Activated CD4-positive, alpha-beta T cell treated with anti-CD3 and anti-CD28 coated beads, Interleukin-2, amount 50 U/mL, for 16 hours (primary cell): ENCODE results near the gene CTNNA3.

Experiments used
- DNase-seq: peaks from one replicate; pipeline ENCODE4 v3.0.0-alpha.2; 2020

The CTNNA3 gene

DNA sequence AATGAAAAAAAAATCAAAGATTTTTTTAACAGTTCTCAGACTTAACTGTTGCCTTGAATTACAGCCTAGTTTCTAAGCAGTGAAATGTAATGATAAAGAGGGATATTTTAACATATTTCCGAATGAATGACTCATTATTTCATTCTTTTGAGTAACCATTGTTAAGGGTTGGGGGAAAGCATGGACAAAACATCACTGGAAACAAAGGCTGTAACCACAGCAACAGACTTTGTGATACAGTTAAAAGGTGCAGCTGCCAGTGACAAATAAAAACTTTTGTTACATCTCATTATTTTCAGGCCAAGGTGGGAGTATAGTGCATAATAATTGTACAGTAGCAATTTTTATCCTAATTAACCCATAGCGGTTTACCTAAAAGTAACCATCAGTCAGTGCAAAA is 597.5 kb downstream of the CTNNA3 start:
- DNase-seq: no peak

DNA sequence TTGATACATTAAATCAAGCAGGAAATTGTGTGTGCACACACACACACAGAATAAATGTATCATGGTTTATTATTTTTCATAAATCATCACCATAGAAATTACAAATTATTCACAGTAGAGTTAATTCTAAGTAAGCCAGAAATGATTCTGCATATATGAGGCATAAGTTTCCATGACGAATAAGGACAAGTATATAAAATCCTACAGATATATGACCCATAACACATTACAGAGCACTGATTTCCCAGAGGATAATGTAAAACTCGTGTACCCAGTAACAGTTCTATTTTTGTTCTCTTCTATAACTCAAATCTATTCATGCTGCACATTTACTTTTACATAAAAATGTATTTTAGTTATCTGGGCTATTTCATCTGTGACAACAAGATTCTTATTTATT is 600.5 kb downstream of the CTNNA3 start:
- DNase-seq: no peak

DNA sequence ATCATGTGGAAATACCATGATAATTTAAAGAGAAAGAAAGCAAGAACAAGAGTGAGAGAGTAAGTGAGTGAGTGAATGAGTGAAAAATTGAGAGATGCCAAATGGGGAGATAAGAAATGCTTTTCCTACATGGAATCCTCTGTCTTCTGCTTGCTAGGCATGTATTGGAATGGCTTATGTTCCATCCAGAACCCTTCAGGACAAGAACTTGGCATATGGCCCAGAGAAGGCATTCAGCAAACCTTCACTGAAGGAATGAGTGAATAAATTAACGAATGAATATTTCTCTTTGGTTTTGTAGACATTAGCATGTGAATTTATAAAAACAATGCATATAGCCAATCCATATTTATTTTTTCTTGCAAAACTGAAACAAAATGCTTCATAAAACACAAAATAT is 608.0 kb downstream of the CTNNA3 start:
- no peak for DNase-seq

DNA sequence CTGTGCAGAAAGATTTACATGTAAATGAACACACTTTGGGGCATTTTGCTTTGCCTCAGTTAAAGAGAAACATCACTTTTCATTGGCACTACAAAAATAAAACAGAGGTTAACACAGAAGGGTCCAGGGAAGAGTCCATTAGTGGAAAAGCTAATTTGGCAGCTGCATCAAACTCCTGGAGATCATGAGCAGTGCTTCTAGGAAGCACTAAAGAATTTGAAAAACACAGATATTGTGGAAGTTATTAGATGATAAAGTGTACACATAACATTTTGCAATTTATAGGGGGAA is 608.9 kb downstream of the CTNNA3 start:
- no peak for DNase-seq

DNA sequence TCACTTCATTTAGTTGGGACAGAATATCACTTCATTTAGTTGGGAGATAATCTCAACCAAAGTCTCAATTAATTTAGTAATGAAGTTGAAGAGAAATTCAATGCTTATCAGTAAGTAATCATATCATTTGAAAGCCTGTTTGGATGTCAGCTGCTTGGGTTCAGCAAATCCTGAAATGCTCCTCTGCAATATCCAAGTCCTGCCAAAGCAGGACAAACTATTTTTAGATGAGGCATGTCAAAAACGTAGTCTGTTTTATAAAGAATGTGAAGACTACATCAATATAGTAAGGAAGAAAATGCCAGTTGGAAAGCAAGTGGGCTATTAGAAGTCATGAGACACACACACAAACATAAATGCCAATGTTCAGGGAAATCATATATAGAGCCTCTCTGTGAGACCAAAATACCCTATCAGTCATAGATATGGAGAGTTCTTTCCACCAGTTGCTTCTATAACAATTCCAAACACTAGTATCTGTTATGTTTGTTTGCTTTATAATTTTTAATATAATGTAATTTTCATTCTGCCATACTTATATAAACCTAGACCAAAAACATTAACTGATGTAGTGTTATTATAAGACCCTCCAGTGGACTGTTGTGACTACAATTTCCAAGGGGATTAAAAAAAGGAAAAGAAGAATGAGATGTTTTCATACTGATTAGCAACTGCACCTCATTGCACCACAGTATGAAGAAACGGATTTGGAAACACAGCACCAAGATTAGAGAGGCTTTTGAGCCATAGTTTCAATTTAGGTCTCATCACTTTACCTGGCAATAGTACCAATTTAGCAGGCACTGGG is 609.5 kb downstream of the CTNNA3 start:
- no peak for DNase-seq

DNA sequence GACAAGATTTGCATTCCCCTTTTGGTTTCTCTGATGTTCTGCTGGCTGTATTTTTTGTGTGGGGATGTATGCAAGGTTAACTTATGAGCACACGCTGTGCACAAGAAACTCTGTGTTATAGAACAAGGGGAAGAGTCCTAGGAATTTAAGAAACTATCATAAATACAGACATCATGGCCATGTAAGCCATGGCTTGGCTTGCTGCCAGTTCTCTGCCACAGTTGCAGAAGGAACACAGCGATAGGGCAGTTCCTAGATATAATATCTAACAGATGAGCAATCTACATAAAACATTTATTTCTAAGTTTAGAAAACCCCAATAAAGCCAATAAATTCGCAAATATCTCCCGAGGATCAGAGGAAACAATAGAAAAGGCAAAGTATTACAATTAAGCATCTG is 616.9 kb downstream of the CTNNA3 start:
- no peak for DNase-seq

DNA sequence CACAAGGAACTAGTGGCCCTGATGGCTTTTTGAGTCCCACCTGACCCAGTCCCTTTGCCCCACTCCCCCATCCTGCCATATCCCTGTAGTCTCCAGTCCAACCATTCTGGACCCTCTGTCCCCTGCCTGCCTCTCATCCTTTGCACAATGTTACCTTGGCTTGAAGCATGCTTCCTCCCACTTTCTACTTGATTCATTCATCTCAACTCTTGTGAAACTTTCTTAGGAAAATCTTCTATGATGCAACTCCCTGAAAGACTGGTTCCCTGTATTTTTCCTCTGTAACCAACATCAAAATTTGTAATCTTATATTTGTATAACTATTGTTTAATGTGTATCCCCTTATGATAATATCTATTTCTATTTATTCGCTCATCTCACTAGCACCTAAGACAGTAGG is 618.6 kb downstream of the CTNNA3 start:
- DNase-seq: no peak

DNA sequence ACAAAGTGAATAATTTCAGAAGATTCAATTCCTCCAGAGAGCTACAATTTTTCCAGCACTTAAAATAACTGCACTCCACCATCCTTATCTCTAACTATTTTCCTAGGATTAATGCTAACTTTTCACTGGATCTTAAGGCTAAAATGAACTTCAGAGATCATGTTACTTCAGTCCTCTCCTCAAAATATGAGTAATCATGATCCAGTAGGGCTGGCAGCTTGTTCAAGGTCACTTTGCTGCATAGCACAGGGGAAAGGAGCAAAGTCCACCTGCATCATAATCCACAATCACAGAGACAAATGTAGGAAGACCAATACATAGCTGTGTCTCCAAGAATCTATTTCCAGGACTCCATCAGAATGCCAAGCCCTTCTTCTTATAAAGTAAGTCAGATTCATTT is 619.9 kb downstream of the CTNNA3 start:
- no peak for DNase-seq

DNA sequence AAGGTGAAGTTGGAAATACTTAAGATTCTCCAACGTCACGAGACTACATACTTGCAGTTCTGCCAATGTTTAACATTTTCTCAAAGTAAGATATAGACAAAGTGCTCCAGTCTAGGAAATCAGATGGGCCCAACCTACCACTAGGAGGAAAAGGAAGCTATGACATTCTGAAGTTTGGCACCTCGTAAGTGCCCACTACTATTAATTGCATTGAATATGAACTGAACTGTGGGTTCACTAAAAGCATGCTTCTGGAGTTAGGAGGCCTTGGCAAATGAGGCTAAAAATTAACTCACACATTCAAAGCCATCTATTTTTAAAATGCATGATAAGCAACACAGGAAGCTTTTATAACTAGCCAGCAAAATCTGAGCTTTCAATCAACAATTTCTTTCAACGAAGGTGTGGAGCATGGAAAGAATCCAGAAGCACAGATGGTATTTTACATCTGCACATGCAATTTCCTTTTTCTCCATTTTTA is 620.5 kb downstream of the CTNNA3 start:
- no peak for DNase-seq

DNA sequence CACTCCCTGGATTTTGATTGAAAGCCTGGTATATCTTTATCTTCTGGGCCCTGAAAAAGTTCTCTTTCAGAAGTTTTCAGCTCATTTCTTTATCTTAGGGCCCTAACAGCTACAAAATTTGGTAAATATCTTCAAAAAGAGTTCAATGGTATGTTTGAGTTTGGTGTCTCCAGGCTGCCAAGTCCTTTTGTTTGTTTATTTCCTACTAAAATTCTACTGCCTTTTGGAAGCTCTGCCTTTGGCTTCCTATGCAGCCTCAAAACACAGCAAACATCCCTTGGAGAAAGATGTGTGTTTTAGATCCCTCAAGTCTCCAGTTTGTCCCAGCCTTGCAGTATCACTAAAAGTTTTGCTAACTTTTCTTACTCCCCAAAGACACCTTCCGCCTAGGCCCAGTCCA is 623.3 kb downstream of the CTNNA3 start:
- no peak for DNase-seq

DNA sequence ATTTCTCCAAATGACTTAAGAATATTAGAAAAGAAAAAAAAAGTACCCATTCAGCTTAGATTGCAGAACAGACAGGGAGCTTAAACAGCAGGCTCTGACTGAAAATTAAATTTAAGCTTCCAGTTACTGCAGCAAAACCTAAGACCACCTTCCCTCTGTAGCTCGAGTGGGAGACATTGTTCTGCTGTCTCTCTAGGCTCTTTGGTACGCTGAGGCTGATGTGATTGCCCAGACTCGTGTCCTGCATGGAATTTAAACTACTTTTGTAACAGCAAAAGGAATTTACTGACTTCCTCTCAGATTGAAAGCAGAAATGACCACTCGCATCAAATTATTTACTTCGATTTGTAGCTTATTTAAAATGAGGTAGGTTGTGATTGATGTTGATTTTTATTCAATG is 645.6 kb downstream of the CTNNA3 start:
- no peak for DNase-seq

DNA sequence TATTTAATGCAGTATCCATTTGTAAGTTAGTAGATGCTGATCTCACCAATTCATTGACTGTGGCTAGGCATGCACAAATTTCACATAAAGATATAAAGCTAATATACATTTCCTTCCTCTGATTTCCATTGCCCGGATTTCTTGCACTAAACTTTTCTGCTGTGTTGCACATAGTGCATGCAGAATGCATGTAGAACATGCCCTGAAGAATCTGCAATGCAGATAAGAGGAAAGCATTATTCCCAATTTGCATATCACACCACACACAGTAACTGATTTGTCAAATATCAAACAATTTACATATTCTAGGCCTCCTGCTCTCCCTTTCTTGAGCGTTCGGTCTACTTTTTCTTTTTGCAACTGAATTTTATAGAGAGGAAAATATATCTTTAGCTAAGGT is 646.0 kb downstream of the CTNNA3 start:
- DNase-seq: no peak

DNA sequence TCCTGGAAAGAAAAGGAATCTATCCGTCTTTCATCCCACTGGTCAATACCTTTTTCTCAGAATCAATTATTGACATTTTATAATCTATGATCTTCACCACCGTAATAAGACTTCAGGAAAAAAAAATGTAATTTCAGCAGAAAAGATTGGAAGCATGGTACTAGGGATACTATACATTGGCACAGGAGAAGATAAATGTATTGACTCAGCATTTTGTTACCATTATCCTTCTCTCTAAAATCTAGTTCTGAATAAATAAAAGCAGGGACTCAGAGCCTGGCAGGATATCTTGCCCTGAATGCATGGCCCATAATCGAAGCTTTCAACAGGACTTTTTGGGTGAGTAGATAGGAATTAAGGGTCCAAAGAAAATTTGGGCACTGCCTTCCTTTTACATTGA is 649.5 kb downstream of the CTNNA3 start:
- no peak for DNase-seq

DNA sequence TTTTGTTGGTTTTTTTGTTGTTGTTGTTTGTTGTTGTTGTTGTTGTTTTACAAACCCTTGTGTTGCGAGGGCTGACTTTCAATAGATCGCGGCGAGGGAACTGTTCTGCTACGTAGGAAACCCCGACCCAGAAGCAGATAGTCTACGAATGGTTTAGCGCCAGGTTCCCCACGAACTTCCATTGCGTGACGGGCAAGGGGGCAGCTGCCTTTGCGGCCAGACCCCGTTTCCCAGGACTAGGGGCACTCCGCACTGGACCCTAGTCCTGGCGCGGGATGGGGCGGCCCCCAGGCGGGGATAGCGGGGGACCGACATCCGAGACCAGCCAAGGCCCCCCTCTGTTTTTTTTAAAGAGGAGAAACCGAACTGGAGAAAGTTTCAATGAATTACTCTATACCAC is 650.6 kb downstream of the CTNNA3 start:
- no peak for DNase-seq

DNA sequence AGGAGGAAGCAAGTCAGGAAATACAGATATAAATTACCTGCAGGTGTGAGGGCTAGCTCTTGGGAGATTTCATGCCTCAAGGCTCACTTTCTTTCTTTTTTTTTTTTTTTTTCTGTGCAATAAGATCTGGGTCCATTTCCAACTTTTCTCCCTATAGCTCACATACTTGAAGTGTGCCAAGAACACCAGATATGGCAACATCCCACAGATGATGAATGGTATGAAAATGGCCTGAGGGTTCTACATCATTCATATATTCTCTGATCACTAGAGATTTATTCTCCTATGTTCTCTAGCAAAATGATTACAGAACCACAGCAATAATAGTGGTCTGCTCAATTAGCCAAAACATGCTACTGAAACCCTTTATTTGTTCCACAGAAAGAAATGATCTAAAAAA is 653.0 kb downstream of the CTNNA3 start:
- no peak for DNase-seq

DNA sequence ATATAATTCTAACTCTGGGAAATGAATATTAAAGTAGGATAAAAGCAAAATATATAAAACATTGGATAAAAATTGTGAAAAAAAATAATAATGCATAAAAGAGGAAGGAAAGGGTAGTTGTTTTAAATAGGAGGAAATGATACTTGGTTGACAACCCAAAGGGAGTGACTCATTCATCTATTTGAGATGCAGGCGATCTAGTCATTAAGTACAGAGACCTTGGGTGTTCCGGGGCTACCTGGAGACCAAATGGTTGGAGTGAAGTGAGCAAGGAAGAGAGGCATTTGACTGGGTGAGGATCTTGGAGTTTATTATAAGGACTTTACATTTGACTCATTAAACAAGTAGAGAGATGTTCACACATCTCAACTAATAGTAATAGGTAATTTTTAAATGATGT is 659.2 kb downstream of the CTNNA3 start:
- DNase-seq: no peak

DNA sequence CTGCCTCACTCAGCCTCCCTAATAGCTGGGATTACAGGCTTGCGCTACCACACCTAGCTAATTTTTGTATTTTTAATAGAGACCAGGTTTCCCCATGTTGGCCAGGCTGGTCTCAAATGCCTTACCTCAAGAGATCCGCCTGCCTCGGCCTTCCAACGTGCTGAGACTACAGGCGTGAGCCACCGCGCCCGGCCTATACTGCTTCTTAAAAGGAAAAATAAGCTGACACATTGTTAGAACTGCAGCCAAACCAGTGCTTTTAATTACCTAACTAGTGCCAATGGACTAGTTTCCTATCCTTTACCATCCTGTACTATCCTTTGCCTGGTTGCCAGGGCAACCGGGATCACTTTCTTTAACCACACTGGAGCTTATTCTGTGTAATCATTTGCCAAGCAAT is 662.1 kb downstream of the CTNNA3 start:
- no peak for DNase-seq

DNA sequence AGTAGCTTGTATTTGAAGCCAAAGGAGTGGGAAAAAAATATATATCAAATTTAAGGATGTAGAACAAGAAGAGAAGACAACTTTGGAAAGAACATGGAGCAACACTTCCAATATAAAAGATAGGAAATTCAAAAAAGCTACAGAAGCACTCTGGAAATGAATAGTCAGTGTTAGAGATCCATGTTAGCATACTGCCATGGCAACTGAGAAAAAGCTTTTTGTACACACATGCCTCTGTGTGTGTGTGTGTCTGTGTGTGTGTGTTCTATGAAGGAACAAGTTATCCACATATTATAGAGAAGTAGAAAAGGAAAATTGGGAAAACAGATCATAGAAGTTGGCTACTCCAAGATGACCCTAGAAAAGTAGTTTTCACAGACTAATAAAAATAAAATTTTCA is 673.9 kb downstream of the CTNNA3 start:
- DNase-seq: no peak

DNA sequence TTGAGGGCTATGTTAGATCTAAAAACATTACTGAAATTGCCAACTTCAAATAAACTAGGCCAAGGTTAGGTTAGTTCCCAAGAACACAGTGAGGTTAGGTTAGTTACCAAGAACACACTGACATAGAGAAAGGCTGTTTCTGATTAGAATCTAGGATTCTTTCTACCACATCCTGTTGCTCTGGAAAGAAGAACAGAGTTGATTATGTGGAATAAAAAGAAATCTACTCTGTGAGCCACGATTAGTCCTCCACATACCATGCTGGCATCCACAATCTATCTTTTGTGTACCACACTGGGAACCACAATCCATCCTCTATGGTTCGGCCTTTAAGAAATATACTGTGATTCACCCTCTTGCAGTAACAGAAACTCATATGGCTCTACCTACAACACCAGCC is 678.8 kb downstream of the CTNNA3 start:
- DNase-seq: no peak

DNA sequence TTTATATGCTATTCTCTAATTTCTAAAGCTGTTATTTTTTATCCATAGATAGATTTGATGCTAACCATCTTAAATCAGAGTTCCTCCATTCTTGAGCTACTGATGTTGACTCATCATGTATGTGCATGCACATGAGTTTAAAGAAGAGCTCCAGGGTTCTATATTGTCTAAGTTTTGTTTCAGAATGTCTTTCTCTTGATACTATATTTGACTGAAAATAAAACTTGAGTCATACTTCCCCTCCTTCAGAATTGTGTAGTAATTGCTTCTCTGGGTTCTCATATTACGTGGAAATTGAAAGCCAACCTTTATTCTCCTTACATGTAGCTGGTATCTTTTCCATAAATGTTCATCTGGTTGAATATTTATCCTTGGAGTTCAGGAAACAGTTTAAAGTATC is 680.8 kb downstream of the CTNNA3 start:
- peak; percentile 50 for DNase-seq

DNA sequence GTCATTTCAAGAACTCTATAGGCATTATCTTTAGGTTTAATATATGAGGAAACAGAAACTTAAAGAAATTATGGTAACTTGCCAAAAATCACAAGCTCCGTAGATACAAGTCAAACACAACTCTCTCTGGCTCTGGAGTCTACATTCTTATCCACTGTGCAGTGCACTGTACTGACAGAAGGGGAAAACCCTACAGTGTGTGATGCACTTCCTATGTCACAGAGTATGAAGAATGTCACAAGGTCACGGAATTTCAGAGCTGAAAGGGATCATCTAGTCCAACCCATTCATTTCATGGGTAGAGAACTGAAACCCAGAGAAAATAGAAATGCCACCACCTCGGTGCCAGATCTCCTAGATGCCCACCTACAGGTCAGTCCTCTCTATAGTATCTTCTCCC is 684.0 kb downstream of the CTNNA3 start:
- no peak for DNase-seq

DNA sequence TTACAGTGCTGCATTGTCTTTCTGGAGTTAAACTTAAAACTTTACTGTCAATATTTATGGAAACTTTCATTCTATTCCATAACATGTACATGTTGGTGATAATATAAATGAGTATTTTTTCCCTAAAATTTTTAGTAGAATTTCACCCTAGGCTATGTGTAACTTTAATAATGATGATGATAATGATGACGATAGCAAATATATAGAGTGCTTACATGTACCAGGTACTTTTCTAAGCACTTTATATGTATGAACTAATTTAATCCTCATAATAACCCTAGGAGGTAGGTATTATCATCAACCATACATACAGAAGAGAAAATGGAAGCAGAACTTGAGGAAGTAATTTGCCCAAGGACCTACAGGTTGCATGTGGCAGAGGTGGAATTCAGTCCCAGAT is 684.5 kb downstream of the CTNNA3 start:
- DNase-seq: no peak

DNA sequence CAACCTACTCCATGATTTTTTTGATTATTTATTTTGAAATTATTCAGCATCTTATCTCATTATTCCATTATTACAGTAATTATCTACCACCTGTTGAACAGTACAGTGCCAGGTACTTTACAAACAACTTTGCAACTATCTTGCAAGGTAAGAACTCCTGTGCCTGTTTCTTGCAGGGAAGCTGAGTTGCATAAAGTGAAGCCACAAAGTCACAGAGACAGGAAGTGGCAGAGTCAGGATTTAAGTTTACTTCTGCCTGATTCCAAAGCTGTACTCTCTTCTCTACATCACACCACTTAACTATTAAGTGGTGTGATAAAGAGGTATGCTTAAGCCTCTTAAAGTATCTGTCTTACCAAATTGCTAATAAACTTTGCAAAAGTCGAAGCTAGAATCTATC is 690.0 kb downstream of the CTNNA3 start:
- no peak for DNase-seq

DNA sequence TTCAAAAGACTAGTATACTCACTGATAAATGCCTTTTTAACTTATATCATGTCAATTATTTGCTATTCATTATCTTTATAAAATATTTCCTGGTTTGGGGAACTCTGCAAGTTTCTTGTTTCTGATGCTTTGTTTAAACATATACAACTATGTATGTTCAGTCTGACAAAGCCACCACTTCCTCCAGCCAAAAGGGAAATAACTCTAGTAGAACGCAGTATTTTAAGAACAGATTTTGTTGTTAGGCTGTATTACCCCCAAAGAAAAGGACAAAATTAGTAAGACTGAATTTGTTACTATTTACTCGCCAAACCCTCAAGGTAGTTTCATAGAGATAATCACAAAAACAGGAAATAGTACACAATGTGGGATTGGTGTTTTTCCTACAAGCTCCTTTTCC is 691.3 kb downstream of the CTNNA3 start:
- DNase-seq: no peak

DNA sequence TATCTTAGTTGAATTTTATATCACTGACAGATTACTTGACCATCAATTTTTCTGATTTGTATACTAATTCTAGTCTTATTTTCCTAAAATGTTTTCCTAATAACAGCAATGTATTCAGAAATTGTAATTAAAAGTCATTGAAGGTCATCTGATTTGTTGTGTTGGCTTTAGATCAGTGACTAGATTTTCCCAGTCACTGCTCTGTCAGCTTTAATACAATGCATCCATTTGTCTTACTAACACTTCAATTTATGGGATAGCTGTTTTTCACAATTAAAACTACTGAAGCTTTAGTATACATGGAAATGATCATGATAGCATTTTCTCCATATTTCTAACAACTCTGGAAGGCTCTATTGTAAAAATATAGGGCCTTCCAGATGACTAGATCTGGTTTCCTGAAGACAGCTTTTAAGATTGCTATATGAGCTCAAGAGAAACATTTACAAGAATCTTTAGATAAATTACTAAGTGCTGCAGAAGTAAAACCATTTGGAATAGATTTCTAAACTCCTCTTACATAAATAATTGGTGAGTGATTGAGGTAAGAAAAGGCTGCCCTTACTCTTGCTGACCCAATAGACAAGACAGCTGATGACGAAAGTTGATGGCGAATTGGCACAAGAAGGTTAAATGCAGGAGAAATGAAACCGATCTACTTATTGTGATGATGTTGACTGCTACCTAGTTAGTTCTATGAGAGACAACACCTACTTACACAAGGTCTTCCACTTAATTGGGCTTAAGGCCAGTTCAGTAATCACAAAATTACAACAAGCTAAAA is 696.0 kb downstream of the CTNNA3 start:
- no peak for DNase-seq
